ENCODE measurements around the gene ATAT1. TPM values are rescaled to one million over a fixed set of nuclear protein-coding genes. Genes with fewer than 3 reads are reported as not detected.

The ATAT1 gene
- total and polyA plus RNA-seq, 4 experiments from 2014 or later, result 0.29 to 9.4 (median 5.1) TPM

GRCh38 chr6:30625511-30625910, 1.2 kb upstream of the ATAT1 start:
- H3K9me3 Mint-ChIP-seq, result no peaks in the 10 kb centered on the region
- ChIA-PET CTCF (ENCODE audit: partially characterized antibody) (interaction anchor here (0.8 to 2.5 kb wide), 11 partner anchors 8 to 462 kb away, joined by 3 to 19 read pairs (median 4); partner anchors contain the start of genes DHX16, MRPS18B and PPP1R10), POLR2A (ENCODE audit: partially characterized antibody) (interaction anchor here (1.2 to 8.7 kb wide), 5 partner anchors 8 to 92 kb away, joined by 4 to 62 read pairs (median 5); partner anchors contain the start of genes DHX16, MDC1, MRPS18B and PPP1R10)
- peaks cover 34 to 57% of the 10 kb centered on the region in 2 donors for H3K36me3 Mint-ChIP-seq
- Histone ChIP-seq H3K27me3 (ENCODE audit: insufficient read depth, low read length) (no peaks in the 10 kb centered on the region), H3K4me3 (ENCODE audit: low read length in 2 of 2) (no peak overlapping the region), H3K9me3 (ENCODE audit: control insufficient read depth in 1 of 2, low read length in 2 of 2) (no peaks in the 10 kb centered on the region), H3K27ac (ENCODE audit: low read depth, low read length) (peak overlapping the region; percentile 89), H3K4me1 (ENCODE audit: insufficient read depth, low read length) (peaks cover 14% of the 10 kb centered on the region), H3K36me3 (ENCODE audit: insufficient read depth, low read length) (peaks cover 48% of the 10 kb centered on the region)
- H3K4me3 Mint-ChIP-seq, result peak overlapping the region in 2 of 8 donors; percentile 42 to 92
- intact Hi-C loops (cut with micrococcal nuclease), result no loop called here
- no peaks in the 10 kb centered on the region for H3K27me3 Mint-ChIP-seq
- DNase-seq, result no peak
- H3K4me1 Mint-ChIP-seq, result peaks cover 17 to 30% (median 24%) of the 10 kb centered on the region in 4 donors
- H3K27ac Mint-ChIP-seq, result peak overlapping the region in 6 of 7 donors; percentile 8 to 99 (median 92)

GRCh38 chr6:30635834-30636233, 9.2 kb downstream of the ATAT1 start:
- no peaks in the 10 kb centered on the region for H3K4me1 ChIP-seq (ENCODE audit: insufficient read depth, low read length)
- ChIA-PET POLR2A (ENCODE audit: partially characterized antibody) (no interaction called here), CTCF (ENCODE audit: partially characterized antibody) (interaction anchor here (1.1 kb wide), 1 partner anchor 15 kb away, joined by 4 read pairs; no protein-coding TSS in a partner anchor)
- Mint-ChIP-seq H3K9me3 (no peaks in the 10 kb centered on the region), H3K4me3 (no peak overlapping the region), H3K36me3 (peaks cover 15 to 17% of the 10 kb centered on the region in 2 donors), H3K27me3 (no peaks in the 10 kb centered on the region), H3K27ac (peak overlapping the region in 1 of 7 donors; percentile 13), H3K4me1 (peaks cover 0 to 3% (median 2%) of the 10 kb centered on the region in 4 donors)
- intact Hi-C loops (cut with micrococcal nuclease), result no loop called here
- no peaks in the 10 kb centered on the region for H3K27me3 ChIP-seq (ENCODE audit: insufficient read depth, low read length)
- H3K4me3 ChIP-seq (ENCODE audit: low read length in 2 of 2), result no peak overlapping the region
- H3K36me3 ChIP-seq (ENCODE audit: insufficient read depth, low read length), result peaks cover 8% of the 10 kb centered on the region
- no peak overlapping the region for H3K27ac ChIP-seq (ENCODE audit: low read depth, low read length)
- DNase-seq, result no peak
- no peaks in the 10 kb centered on the region for H3K9me3 ChIP-seq (ENCODE audit: control insufficient read depth in 1 of 2, low read length in 2 of 2)

GRCh38 chr6:30640481-30640880, 13.8 kb downstream of the ATAT1 start:
- Histone ChIP-seq H3K27me3 (ENCODE audit: insufficient read depth, low read length) (no peaks in the 10 kb centered on the region), H3K4me1 (ENCODE audit: insufficient read depth, low read length) (no peaks in the 10 kb centered on the region), H3K4me3 (ENCODE audit: low read length in 2 of 2) (no peak overlapping the region), H3K27ac (ENCODE audit: low read depth, low read length) (no peak overlapping the region), H3K9me3 (ENCODE audit: control insufficient read depth in 1 of 2, low read length in 2 of 2) (no peaks in the 10 kb centered on the region), H3K36me3 (ENCODE audit: insufficient read depth, low read length) (no peaks in the 10 kb centered on the region)
- H3K4me1 Mint-ChIP-seq, result peaks cover 0 to 8% (median 5%) of the 10 kb centered on the region in 4 donors
- DNase-seq, result no peak
- ChIA-PET POLR2A (ENCODE audit: partially characterized antibody) (interaction anchor here (1.6 to 3.4 kb wide), 2 partner anchors 14 to 25 kb away, joined by 5 to 14 read pairs; partner anchors contain the start of gene ATAT1), CTCF (ENCODE audit: partially characterized antibody) (interaction anchor here (1.0 kb wide), 1 partner anchor 86 kb away, joined by 3 read pairs; no protein-coding TSS in a partner anchor)
- no peak overlapping the region for H3K4me3 Mint-ChIP-seq
- H3K27ac Mint-ChIP-seq, result no peak overlapping the region
- no peaks in the 10 kb centered on the region for H3K9me3 Mint-ChIP-seq
- H3K36me3 Mint-ChIP-seq, result peaks cover 5 to 9% of the 10 kb centered on the region in 2 donors
- no peaks in the 10 kb centered on the region for H3K27me3 Mint-ChIP-seq
- intact Hi-C loops (cut with micrococcal nuclease), result no loop called here

DNA sequence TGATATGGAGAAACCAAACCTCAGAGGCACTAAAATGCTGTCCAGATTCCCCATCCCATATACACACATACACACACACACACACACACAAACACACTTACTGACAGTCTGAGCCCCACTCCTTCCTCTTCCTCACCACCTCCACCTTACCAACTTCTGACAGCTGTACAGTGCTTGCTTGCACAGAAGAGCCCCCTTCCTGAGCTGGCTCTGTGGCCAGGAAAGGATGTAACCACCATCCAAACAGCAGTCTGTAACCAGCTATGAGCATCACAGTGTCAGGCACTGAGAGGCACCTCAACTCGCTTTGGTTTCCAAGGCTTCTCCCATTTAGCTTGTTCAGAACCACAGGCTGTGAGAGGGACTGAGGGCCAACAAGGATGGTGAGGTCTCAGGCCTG, 14.4 kb downstream of the ATAT1 start:
- Mint-ChIP-seq H3K4me3 (no peak overlapping the region), H3K27me3 (no peaks in the 10 kb centered on the region), H3K9me3 (no peaks in the 10 kb centered on the region), H3K36me3 (peaks cover 4 to 9% of the 10 kb centered on the region in 2 donors), H3K4me1 (peaks cover 4 to 12% (median 8%) of the 10 kb centered on the region in 4 donors), H3K27ac (peak overlapping the region in 2 of 7 donors; percentile 42 to 69)
- Histone ChIP-seq H3K27ac (ENCODE audit: low read depth, low read length) (no peak overlapping the region), H3K4me3 (ENCODE audit: low read length in 2 of 2) (no peak overlapping the region), H3K27me3 (ENCODE audit: insufficient read depth, low read length) (no peaks in the 10 kb centered on the region), H3K9me3 (ENCODE audit: control insufficient read depth in 1 of 2, low read length in 2 of 2) (no peaks in the 10 kb centered on the region), H3K4me1 (ENCODE audit: insufficient read depth, low read length) (peaks cover 4% of the 10 kb centered on the region), H3K36me3 (ENCODE audit: insufficient read depth, low read length) (no peaks in the 10 kb centered on the region)
- intact Hi-C loops (cut with micrococcal nuclease), result no loop called here
- no peak for DNase-seq
- ChIA-PET POLR2A (ENCODE audit: partially characterized antibody) (interaction anchor here (0.6 to 3.4 kb wide), 3 partner anchors 15 to 26 kb away, joined by 3 to 14 read pairs (median 5); partner anchors contain the start of genes ATAT1 and MRPS18B), CTCF (ENCODE audit: partially characterized antibody) (interaction anchor here (1.0 to 1.4 kb wide), 4 partner anchors 15 to 87 kb away, joined by 3 to 6 read pairs (median 4); partner anchors contain the start of genes ATAT1 and DHX16)

DNA sequence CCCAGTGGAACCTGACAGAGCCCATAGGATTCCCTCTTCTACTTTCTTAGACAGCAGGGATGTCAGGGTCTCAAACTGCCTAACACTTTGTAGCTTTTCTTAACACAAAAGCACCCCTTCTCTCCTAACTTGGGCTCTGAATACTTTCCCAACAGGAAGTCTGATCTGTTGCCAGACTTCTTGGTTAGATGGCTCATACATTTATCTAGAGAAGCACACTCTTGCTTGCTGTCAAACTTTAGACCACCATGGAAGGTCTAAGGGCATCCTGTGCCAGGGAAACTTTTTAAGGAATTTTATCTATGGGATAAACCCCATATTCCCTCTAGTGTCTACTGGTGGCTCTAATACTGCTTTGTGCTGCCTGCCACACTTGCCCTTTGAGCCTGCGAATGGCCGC, 17.0 kb downstream of the ATAT1 start:
- H3K4me1 Mint-ChIP-seq, result peaks cover 16 to 26% (median 24%) of the 10 kb centered on the region in 4 donors
- no peak overlapping the region for H3K4me3 Mint-ChIP-seq
- CTCF ChIA-PET (ENCODE audit: partially characterized antibody), result no interaction called here

GRCh38 chr6:30644769-30645168, 18.1 kb downstream of the ATAT1 start:
- Histone ChIP-seq H3K4me1 (ENCODE audit: insufficient read depth, low read length) (peaks cover 20% of the 10 kb centered on the region), H3K4me3 (ENCODE audit: low read length in 2 of 2) (no peak overlapping the region), H3K9me3 (ENCODE audit: control insufficient read depth in 1 of 2, low read length in 2 of 2) (no peaks in the 10 kb centered on the region), H3K36me3 (ENCODE audit: insufficient read depth, low read length) (no peaks in the 10 kb centered on the region), H3K27ac (ENCODE audit: low read depth, low read length) (no peak overlapping the region), H3K27me3 (ENCODE audit: insufficient read depth, low read length) (no peaks in the 10 kb centered on the region)
- Mint-ChIP-seq H3K27ac (peak overlapping the region in 3 of 7 donors; percentile 63 to 80 (median 78)), H3K4me3 (no peak overlapping the region), H3K36me3 (peaks cover 9 to 12% of the 10 kb centered on the region in 2 donors), H3K4me1 (peaks cover 18 to 29% (median 26%) of the 10 kb centered on the region in 4 donors), H3K9me3 (no peaks in the 10 kb centered on the region), H3K27me3 (no peaks in the 10 kb centered on the region)
- ChIA-PET POLR2A (ENCODE audit: partially characterized antibody) (interaction anchor here (2.4 to 5.8 kb wide), 2 partner anchors 27 to 30 kb away, joined by 16 to 58 read pairs; partner anchors contain the start of genes MRPS18B and PPP1R10), CTCF (ENCODE audit: partially characterized antibody) (interaction anchor here (0.7 to 1.6 kb wide), 5 partner anchors 19 to 161 kb away, joined by 3 to 4 read pairs (median 3); partner anchors contain the start of genes ATAT1 and IER3)
- no peak for DNase-seq
- intact Hi-C loops (cut with micrococcal nuclease), result no loop called here

More for the DNA sequence above, 17.0 kb downstream of the ATAT1 start:
- H3K27me3 ChIP-seq (ENCODE audit: insufficient read depth, low read length), result no peaks in the 10 kb centered on the region
- Mint-ChIP-seq H3K27me3 (no peaks in the 10 kb centered on the region), H3K36me3 (peaks cover 9 to 10% of the 10 kb centered on the region in 2 donors), H3K27ac (peak overlapping the region in 2 of 7 donors; percentile 38 to 58), H3K9me3 (no peaks in the 10 kb centered on the region)
- DNase-seq, result no peak
- H3K4me1 ChIP-seq (ENCODE audit: insufficient read depth, low read length), result peaks cover 20% of the 10 kb centered on the region
- intact Hi-C loops (cut with micrococcal nuclease), result no loop called here
- POLR2A ChIA-PET (ENCODE audit: partially characterized antibody), result interaction anchor here (5.8 kb wide), 1 partner anchor 29 kb away, joined by 58 read pairs; no protein-coding TSS in a partner anchor
- H3K4me3 ChIP-seq (ENCODE audit: low read length in 2 of 2), result no peak overlapping the region
- H3K9me3 ChIP-seq (ENCODE audit: control insufficient read depth in 1 of 2, low read length in 2 of 2), result no peaks in the 10 kb centered on the region
- H3K27ac ChIP-seq (ENCODE audit: low read depth, low read length), result no peak overlapping the region
- H3K36me3 ChIP-seq (ENCODE audit: insufficient read depth, low read length), result no peaks in the 10 kb centered on the region

DNA sequence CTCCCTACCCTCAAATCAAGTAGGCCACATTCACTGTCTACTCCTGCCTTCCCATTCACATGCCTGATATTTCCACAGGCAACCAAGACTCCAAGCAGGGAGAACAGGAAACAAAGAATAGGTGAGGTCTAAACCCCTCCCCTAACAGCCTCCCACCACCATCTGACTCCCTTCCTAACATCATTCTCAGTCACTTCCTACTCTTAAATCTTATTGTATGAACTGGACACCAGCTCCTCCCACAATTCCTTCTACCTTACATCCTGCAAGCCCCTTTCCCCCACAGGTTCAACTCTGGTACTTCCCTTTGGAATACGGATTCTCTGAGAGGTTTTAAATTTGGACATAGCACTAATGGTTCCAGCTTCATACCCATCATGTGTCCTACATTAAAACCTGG, 19.3 kb downstream of the ATAT1 start:
- Mint-ChIP-seq H3K36me3 (peaks cover 12 to 17% of the 10 kb centered on the region in 2 donors), H3K9me3 (no peaks in the 10 kb centered on the region), H3K4me1 (peaks cover 18 to 29% (median 24%) of the 10 kb centered on the region in 4 donors), H3K27ac (peak overlapping the region in 6 of 7 donors; percentile 17 to 91 (median 84)), H3K4me3 (peak overlapping the region in 7 of 8 donors; percentile 3 to 91 (median 87)), H3K27me3 (no peaks in the 10 kb centered on the region)
- ChIA-PET POLR2A (ENCODE audit: partially characterized antibody) (interaction anchor here (1.1 to 5.8 kb wide), 9 partner anchors 20 to 153 kb away, joined by 3 to 58 read pairs (median 5); partner anchors contain the start of genes ATAT1, DHX16, MDC1 and MRPS18B), CTCF (ENCODE audit: partially characterized antibody) (interaction anchor here (1.3 to 1.7 kb wide), 4 partner anchors 16 to 163 kb away, joined by 4 to 6 read pairs (median 5); no protein-coding TSS in a partner anchor)
- no peaks in the 10 kb centered on the region for H3K9me3 ChIP-seq (ENCODE audit: control insufficient read depth in 1 of 2, low read length in 2 of 2)
- H3K27ac ChIP-seq (ENCODE audit: low read depth, low read length), result peak overlapping the region; percentile 89
- H3K4me3 ChIP-seq (ENCODE audit: low read length in 2 of 2), result peak overlapping the region in 1 of 2 donors; percentile 91
- peaks cover 20% of the 10 kb centered on the region for H3K4me1 ChIP-seq (ENCODE audit: insufficient read depth, low read length)
- no peaks in the 10 kb centered on the region for H3K27me3 ChIP-seq (ENCODE audit: insufficient read depth, low read length)
- DNase-seq, result no peak
- peaks cover 2% of the 10 kb centered on the region for H3K36me3 ChIP-seq (ENCODE audit: insufficient read depth, low read length)
- intact Hi-C loops (cut with micrococcal nuclease), result no loop called here

Measured in CD4-positive, alpha-beta memory T cell (primary cell).